Activated CD4-positive, alpha-beta memory T cell treated with anti-CD3 and anti-CD28 coated beads, Interleukin-2, amount 10 ng/mL, durations not matched to agents 7 days and 5 days (primary cell): Measurements from ENCODE around the gene RXRA. TPM values are rescaled to one million over a fixed set of nuclear protein-coding genes. Genes with fewer than 3 reads are reported as not detected.
A peak's percentile ranks its signal among the peaks of the same experiment; 100 is the strongest.

Experiments used
- CTCF ChIA-PET: fragments of 350-600 bp; sonication (Branson Sonifier 250); formaldehyde crosslinking; loops from one replicate; lab custom pipeline; 2021; ENCODE audit warnings: antibody characterized with exemption, inconsistent platforms; lab: Charles Lee
- POLR2A ChIA-PET: fragments of 350-600 bp; sonication (Branson Sonifier 250); formaldehyde crosslinking; loops from one replicate; lab custom pipeline; 2021; ENCODE audit warnings: antibody characterized with exemption; lab: Charles Lee
- DNase-seq: peaks from one replicate; pipeline ENCODE4 v3.0.0-alpha.2; 2020
- H3K27ac Mint-ChIP-seq: one replicate; pipeline ENCODE4 v1.8.0; 2021; ENCODE audit warnings: mild to moderate bottlenecking, mixed read lengths
- H3K27me3 Mint-ChIP-seq: one replicate; pipeline ENCODE4 v1.8.0; 2021; ENCODE audit warnings: mixed read lengths
- H3K36me3 Mint-ChIP-seq: one replicate; pipeline ENCODE4 v1.8.0; 2021; ENCODE audit warnings: low read depth, mixed read lengths
- H3K4me1 Mint-ChIP-seq: one replicate; pipeline ENCODE4 v1.8.0; 2021; ENCODE audit warnings: mixed read lengths
- H3K4me3 Mint-ChIP-seq: one replicate; pipeline ENCODE4 v1.8.0; 2021; ENCODE audit warnings: mild to moderate bottlenecking, mixed read lengths
- H3K9me3 Mint-ChIP-seq: one replicate; pipeline ENCODE4 v1.8.0; 2021; ENCODE audit warnings: mixed read lengths
- total RNA-seq, 2 experiments: library from RNA; stranded (reverse); gene quantifications; one replicate each; pipeline ENCODE4 v1.2.3, GENCODE V29; 2021

RXRA gene
- total RNA-seq, 2 experiments from 2014 or later = 7.0 to 7.8 TPM

DNA sequence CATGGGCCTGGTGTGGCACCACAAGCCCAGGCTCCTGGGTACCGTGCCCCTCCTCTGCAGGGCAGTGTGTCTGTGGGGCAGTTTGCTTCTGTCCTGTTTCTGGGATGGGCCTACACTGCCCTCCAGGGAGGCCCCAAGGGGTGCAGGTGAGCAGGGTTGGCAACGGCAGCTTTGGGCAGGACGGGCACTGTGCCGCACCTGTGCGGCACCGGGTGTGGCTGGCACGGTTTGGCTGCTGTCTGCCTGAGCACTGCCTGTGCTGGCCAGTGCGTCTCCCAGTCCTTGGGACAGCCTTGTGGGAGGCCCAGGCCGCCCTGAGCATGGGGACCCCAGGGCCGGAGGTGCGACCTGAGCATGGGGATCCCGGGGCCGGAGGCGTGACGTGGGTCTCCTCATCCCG, 37.2 kb downstream of the RXRA start:
- Mint-ChIP-seq H3K27me3 (no peaks in the 10 kb centered on the region), H3K36me3 (no peaks in the 10 kb centered on the region), H3K4me1 (no peaks in the 10 kb centered on the region), H3K27ac (no peak overlapping the region), H3K4me3 (no peak overlapping the region), H3K9me3 (peaks cover under 1% of the 10 kb centered on the region)
- ChIA-PET POLR2A (no interaction called here), CTCF (no interaction called here)
- DNase-seq = no peak

DNA sequence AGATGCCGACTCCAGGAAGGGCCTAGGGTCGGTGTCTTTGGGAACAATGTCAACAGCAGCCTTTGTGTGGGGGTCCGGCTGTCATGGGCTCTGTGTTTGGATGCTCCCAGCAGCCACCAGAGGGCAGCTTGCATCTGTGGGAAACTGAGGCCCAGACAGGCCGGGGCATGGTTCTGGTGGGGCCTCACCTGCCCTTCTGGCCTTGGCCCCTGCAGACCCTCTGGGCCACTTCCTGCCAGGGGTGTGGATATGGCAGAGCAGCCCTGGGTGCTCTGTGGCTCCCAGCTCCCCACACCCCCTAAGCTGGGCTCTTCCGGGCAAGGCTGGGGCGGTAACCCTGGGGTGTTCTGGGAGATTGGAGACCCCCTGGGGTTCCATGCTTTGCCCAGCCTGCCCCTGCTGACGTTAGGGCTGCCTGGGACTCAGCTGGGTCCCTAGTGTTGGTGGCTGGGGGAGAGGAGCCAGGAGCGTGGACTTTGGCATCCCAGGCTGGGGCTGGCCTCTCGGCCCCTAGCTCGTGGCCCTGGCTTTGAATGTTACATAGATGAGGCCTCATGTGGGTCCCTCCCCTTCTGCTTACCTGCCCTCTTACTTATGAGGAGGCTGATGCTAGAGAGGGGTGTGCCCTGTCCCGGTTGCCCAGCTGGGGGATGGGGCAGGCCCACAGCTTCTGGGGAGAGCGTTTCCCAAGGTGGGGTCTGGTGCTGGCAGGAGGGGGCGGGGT, 38.3 kb downstream of the RXRA start:
- no peak overlapping the region for H3K4me3 Mint-ChIP-seq
- no peak overlapping the region for H3K27ac Mint-ChIP-seq
- CTCF ChIA-PET = interaction anchor here (1.1 kb wide), 1 partner anchor 79 kb away, joined by 6 read pairs; no protein-coding TSS in a partner anchor
- H3K9me3 Mint-ChIP-seq = peaks cover 3% of the 10 kb centered on the region
- H3K27me3 Mint-ChIP-seq = no peaks in the 10 kb centered on the region
- no peaks in the 10 kb centered on the region for H3K4me1 Mint-ChIP-seq
- no peaks in the 10 kb centered on the region for H3K36me3 Mint-ChIP-seq
- POLR2A ChIA-PET = no interaction called here
- DNase-seq = no peak

DNA sequence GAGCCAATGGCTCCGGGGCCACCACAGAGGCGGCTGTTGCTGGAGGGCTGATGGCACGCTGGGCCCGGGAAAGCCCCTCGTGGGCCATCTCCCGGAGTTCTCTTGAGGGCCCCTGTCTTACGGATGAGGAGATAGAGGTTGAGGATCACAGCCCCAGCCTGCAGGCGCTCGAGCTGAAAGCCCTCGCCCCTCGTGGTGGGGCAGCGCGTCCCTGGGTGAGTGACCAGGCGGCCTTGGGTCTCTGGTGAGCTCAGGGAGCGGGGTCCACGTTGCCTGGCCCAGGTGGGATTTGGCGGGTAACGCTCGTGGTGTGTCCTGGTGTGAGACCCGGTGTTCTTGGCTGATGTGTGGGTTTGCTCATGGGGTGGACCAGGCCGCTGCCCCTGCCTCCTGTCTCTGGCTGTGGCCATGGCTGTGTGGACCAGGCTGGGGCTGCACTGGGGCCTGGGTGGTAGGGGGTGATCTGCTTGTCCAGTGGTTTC, 38.9 kb downstream of the RXRA start:
- H3K36me3 Mint-ChIP-seq = no peaks in the 10 kb centered on the region
- H3K27me3 Mint-ChIP-seq = no peaks in the 10 kb centered on the region
- H3K4me3 Mint-ChIP-seq = no peak overlapping the region
- H3K9me3 Mint-ChIP-seq = peaks cover 3% of the 10 kb centered on the region
- no peak overlapping the region for H3K27ac Mint-ChIP-seq
- no peaks in the 10 kb centered on the region for H3K4me1 Mint-ChIP-seq
- ChIA-PET CTCF (interaction anchor here (1.1 kb wide), 1 partner anchor 78 kb away, joined by 6 read pairs; no protein-coding TSS in a partner anchor), POLR2A (no interaction called here)
- DNase-seq = no peak

DNA sequence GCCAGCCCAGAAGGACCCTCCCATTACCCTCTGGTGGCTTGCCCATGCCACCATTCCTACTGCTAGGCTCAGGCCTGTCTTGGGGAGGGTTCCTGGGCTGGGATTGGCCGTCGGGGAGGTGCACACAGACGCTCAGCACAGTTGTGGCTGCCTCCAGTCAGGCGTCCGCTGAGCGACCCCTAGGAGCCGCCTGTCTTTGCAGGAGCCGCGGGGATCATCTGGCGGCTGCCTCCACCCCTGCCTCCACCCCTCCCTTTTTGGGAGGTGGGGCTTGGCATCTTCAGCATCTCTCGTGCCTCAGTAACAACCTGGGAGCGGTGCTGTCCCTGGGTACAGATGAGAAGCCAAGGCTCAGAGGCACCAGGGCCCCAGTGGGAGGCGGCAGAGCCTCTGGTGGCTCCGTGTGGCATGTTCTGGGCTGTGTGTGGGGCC, 39.6 kb downstream of the RXRA start:
- H3K27ac Mint-ChIP-seq = no peak overlapping the region
- H3K36me3 Mint-ChIP-seq = no peaks in the 10 kb centered on the region
- no peak for DNase-seq
- no peaks in the 10 kb centered on the region for H3K27me3 Mint-ChIP-seq
- no peak overlapping the region for H3K4me3 Mint-ChIP-seq
- POLR2A ChIA-PET = no interaction called here
- H3K9me3 Mint-ChIP-seq = peaks cover 3% of the 10 kb centered on the region
- CTCF ChIA-PET = no interaction called here
- H3K4me1 Mint-ChIP-seq = no peaks in the 10 kb centered on the region

DNA sequence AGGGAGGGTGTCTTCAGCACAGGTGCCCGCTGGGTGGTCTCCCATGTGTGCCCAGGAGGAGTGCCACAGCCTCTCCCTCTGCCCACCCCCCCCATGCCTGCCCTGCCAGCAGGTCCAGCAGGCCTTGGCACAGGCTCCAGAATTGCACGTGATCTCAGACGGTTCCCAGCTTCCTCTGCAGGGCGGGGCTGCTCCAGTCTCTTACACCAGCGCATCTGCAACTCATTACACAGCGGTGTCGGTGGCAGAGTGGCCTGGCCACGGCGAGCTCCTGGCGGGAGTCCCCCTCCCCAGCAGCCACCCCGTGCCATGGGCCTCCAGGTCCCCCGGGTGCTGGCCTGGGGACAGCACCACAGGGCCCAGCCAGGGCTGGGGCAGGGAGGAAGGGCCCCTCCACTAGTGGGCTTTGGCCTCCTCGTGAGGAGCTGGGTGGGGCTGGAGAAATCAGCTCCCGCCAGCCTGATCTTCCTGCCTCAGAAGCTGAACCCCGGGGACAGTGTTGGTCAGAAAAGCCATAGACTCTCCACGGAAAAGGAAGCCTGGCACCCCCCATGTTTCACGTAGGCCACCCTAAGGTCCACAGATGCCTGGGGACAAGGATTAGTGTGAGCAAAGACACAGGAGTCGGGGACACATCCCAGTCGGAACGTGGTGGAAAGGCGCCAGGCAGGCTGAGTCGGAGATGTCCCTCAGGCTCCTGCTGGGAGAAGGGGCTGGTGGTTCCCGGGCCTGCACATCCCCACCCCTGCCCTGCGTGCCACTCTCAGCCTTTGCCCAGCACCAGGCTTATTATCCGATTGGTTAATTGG, 40.2 kb downstream of the RXRA start:
- POLR2A ChIA-PET = no interaction called here
- CTCF ChIA-PET = interaction anchor here (1.0 kb wide), 1 partner anchor 171 kb away, joined by 3 read pairs; no protein-coding TSS in a partner anchor
- DNase-seq = no peak
- Mint-ChIP-seq H3K27me3 (no peaks in the 10 kb centered on the region), H3K4me3 (no peak overlapping the region), H3K4me1 (no peaks in the 10 kb centered on the region), H3K9me3 (peaks cover 3% of the 10 kb centered on the region), H3K27ac (no peak overlapping the region), H3K36me3 (no peaks in the 10 kb centered on the region)

DNA sequence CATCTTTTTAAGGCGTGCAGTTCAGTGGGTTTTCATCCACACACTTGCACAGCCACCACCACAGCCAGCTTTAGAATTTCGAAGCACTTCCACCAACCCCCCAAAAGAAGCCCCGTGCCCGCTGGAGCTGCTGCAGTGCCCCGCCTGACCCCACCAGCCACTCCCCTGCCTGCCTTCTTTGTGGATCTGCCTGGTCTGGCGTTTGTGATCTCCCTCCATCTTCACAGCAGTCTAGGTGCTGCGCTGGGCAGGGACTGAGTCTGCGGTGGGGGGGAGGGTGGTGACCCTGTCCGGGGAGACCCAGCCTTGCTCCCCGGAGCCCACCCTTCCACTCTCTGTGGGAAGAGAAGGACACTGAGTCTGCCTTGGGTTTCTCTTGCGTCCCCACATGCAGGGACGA, 40.8 kb downstream of the RXRA start:
- Mint-ChIP-seq H3K4me3 (no peak overlapping the region), H3K4me1 (no peaks in the 10 kb centered on the region), H3K36me3 (no peaks in the 10 kb centered on the region), H3K27me3 (no peaks in the 10 kb centered on the region), H3K9me3 (peaks cover 3% of the 10 kb centered on the region), H3K27ac (no peak overlapping the region)
- ChIA-PET CTCF (interaction anchor here (1.0 kb wide), 1 partner anchor 172 kb away, joined by 3 read pairs; no protein-coding TSS in a partner anchor), POLR2A (no interaction called here)
- no peak for DNase-seq

DNA sequence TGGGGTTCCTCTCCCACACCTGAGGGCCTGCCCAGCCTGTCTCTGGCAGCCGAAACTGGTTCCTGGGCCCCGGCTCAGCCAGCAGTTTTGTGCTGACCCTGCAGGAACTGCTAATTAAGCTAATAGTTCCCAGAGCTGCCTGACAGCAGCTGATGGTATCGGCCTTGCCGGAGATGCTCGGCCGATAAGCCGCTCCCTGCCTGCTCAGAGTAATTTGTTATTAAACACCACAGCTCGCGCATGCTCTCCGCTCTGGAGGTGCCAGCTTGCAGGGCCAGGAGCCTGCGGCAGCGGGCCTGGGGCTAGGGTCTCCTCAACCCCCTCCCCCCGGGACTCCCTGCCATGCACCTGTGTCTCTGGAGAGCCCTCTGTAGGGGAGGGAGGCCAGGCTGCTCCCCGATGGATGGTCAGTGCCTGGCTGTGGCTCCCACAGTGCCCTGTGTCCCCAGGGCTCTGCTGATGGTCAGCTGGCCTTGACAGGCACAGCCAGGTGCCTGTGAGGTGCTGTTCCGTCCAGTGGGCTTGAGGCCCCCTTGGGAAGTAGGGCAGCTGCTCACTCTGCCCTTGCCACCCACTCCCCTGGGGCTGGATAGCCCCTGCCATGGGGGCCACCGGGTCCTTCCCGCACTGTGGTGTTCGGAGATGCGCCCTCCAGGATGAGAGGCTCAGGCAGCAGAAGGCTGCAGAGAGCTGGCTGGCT, 41.7 kb downstream of the RXRA start:
- Mint-ChIP-seq H3K9me3 (peaks cover 3% of the 10 kb centered on the region), H3K27ac (no peak overlapping the region), H3K4me3 (no peak overlapping the region), H3K4me1 (no peaks in the 10 kb centered on the region), H3K27me3 (no peaks in the 10 kb centered on the region), H3K36me3 (no peaks in the 10 kb centered on the region)
- ChIA-PET POLR2A (interaction anchor here (0.7 kb wide), 1 partner anchor 24 kb away, joined by 3 read pairs; no protein-coding TSS in a partner anchor), CTCF (no interaction called here)
- DNase-seq = no peak

DNA sequence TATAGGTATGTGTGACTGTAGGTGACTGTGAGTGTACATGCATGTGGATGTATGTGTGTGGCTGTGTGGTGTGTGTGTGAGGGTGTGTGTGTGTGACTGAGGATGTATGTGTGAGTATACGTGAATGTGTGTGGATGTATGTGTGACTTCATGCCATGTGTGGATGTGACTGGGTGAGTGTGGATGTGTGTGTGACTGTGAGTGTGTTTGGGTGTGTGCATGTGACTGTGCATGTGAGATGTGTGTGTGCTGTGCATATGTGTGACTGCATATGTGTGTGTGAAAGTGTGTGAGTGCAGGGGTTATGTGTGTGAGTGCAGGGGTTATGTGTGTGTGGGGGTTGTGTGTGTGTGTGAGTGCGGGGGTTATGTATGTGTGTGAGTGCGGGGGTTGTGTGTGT, 42.3 kb downstream of the RXRA start:
- CTCF ChIA-PET = no interaction called here
- H3K4me1 Mint-ChIP-seq = no peaks in the 10 kb centered on the region

DNA sequence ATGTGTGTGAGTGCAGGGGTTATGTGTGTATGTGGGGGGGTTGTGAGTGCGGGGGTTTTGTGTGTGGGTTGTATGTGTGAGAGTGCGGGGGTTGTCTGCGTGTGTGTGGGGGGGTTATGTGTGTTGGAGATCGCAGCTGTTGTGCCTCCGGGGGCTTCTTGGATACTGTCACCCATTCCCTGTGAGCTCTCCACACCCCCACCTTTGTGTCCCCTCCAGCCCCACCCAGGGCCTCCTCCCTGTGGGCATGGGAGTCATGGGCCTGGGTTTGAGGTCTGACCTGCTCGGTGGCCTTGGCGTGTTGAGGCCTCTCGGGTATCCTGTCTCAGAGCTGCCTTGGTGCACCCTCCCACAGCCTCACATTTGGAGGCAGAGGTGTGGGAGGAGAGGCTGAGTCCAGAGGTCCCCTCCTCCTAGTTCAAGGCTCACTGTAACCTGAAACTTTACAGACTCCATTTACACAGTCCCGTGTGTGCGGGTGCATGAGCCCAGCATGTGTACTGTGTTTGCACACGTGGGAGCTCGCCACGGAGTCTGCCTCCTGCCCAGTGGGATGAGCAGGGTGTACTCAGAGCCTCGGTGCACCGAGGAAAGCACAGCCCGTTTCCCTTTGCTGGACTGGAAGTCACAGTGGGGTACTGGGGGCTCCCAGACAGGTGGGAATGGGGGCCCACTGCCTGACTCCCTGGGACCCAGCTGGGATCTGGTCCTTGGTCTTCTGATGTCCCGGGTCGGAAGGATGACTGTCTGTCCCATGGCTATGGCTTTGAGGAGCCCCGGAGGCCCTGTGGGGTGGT, 43.4 kb downstream of the RXRA start:
- H3K4me3 Mint-ChIP-seq = no peak overlapping the region
- H3K27me3 Mint-ChIP-seq = no peaks in the 10 kb centered on the region
- H3K4me1 Mint-ChIP-seq = no peaks in the 10 kb centered on the region
- no peak for DNase-seq
- no peaks in the 10 kb centered on the region for H3K36me3 Mint-ChIP-seq
- POLR2A ChIA-PET = no interaction called here
- CTCF ChIA-PET = no interaction called here
- H3K27ac Mint-ChIP-seq = no peak overlapping the region
- peaks cover 3% of the 10 kb centered on the region for H3K9me3 Mint-ChIP-seq

More for the DNA sequence above, 42.3 kb downstream of the RXRA start:
- DNase-seq = no peak
- Mint-ChIP-seq H3K36me3 (no peaks in the 10 kb centered on the region), H3K27ac (peak overlapping the region; percentile 16), H3K9me3 (peaks cover 3% of the 10 kb centered on the region), H3K27me3 (no peaks in the 10 kb centered on the region), H3K4me3 (no peak overlapping the region)
- POLR2A ChIA-PET = no interaction called here

DNA sequence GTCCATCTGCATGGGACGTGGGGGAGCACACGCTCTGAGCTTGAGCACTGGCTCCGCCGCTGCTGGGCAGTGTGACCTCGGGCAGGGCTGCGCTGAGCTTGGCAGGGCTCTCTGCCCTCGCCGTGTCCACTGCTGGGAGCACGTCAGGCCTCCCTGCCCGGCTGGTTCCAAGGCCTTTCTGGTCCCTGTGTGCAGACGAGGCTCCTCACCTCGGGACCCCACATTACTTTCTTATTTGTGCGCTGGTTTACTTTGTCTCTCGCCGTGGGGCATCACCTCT, 43.9 kb downstream of the RXRA start:
- Mint-ChIP-seq H3K4me1 (no peaks in the 10 kb centered on the region), H3K4me3 (no peak overlapping the region), H3K36me3 (no peaks in the 10 kb centered on the region), H3K9me3 (peaks cover 3% of the 10 kb centered on the region), H3K27me3 (no peaks in the 10 kb centered on the region), H3K27ac (no peak overlapping the region)
- DNase-seq = no peak
- ChIA-PET POLR2A (no interaction called here), CTCF (no interaction called here)

DNA sequence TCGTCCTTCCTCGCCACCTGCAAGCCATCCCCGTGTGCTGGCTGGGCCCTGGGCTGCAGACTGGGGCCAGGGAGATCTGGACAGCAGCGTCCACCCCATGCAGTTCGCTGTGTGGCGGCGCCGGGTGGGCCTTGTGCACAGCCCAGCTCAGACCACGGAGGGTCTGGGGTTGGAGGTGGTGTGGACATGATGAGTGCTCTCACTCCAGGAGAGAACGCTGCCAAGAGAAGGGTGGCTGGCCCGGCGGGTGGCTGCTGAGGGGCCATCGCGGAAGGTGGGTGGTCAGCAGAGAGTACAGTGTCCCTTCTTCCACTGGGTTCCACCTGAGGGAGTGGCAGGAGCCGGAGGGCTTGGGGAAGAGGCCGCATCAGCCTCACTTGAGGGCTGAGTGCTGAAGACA, 44.4 kb downstream of the RXRA start:
- no peaks in the 10 kb centered on the region for H3K36me3 Mint-ChIP-seq
- H3K27ac Mint-ChIP-seq = no peak overlapping the region
- no peak for DNase-seq
- H3K9me3 Mint-ChIP-seq = peaks cover 3% of the 10 kb centered on the region
- no peak overlapping the region for H3K4me3 Mint-ChIP-seq
- ChIA-PET CTCF (no interaction called here), POLR2A (no interaction called here)
- H3K4me1 Mint-ChIP-seq = no peaks in the 10 kb centered on the region
- H3K27me3 Mint-ChIP-seq = no peaks in the 10 kb centered on the region

DNA sequence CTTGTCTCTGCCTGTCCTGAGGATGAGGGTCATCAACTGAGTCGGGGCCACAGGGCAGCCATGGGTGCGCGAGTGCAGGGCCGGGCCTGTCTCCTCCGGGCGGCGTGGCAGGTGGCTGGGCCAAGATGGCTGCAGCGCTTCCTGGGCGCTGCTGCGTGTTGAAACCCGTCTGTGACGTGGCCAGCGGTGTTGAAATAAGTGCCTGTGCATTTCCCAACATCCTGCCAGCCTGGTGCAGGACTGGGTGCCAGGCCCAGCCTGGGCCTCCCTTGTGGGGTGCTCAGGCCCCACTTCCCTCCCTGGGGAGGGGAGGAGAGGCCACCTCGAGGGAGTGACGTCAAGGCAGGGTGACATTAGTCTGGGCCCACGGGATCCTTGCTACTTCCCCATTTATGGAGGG, 45.5 kb downstream of the RXRA start:
- DNase-seq = no peak
- H3K27ac Mint-ChIP-seq = no peak overlapping the region
- H3K4me1 Mint-ChIP-seq = no peaks in the 10 kb centered on the region
- H3K36me3 Mint-ChIP-seq = no peaks in the 10 kb centered on the region
- peaks cover 4% of the 10 kb centered on the region for H3K27me3 Mint-ChIP-seq
- ChIA-PET CTCF (no interaction called here), POLR2A (no interaction called here)
- H3K4me3 Mint-ChIP-seq = no peak overlapping the region
- peaks cover 3% of the 10 kb centered on the region for H3K9me3 Mint-ChIP-seq
